DOHH2 (cell line): Measurements from ENCODE around the gene CPN1.

Source experiments
- EZH2phosphoT487 ChIP-seq: fragments of 200-600 bp; sonication (generic); IDR thresholded peaks from 2 replicates; pipeline ENCODE4 v1.6.1; 2017; ENCODE audit warnings: borderline replicate concordance, mild to moderate bottlenecking, antibody characterized with exemption, low read length, moderate library complexity, mixed read lengths
- TF ChIP-seq, protein P1 (sequence below): fragments of 200-600 bp; sonication (generic); IDR thresholded peaks from one replicate; pipeline ENCODE4 v1.5.1; 2014; ENCODE audit warnings: antibody characterized with exemption, mild to moderate bottlenecking, low read depth, low read length; ENCODE audit not compliant: poor library complexity, severe bottlenecking

DNA sequence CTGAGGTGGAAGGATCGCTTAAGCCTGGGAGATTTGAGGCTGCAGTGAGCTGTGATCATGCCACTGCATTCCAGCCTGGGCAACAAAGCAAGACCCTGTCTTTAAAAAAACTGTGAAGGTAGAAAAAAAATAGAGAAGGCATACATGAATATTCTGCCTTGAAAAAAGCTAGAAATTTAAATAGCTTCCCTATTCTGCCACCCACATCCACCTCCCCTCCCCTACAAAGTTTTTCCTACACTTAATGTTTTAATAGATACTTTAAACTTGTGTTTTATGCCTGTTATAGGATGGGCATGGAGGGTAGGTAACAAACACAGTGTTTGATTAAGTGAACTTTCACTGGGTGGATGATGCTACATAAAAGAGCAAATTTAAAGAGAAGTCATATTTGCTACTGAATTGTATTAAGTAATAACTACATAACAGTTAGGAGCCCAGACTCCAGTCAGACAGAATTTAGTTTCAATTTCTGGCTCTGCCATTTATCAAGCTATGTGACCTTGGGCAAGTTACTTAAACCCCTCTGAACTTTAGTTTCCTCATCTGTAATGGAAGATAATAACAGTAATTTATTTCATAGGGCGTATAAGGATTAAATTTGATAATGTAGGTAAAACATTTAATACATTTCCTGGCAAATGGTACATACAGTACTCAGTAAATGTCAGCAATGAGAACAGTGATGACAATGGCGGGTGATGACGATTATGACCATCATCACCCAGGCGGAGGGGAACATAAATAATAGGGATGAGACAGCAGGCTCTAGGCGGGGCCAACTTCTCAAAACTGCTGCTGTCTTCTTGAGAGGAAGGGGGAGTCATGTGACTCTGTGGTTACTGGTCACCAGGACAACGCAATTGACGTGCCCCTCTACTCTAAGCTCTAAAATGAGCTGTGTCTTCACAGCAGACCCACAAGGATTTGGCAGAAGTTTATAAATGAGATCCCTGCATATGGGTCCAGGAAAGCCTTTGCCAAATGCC, 87.7 kb downstream of the CPN1 start:
- TF ChIP-seq, protein P1, sequence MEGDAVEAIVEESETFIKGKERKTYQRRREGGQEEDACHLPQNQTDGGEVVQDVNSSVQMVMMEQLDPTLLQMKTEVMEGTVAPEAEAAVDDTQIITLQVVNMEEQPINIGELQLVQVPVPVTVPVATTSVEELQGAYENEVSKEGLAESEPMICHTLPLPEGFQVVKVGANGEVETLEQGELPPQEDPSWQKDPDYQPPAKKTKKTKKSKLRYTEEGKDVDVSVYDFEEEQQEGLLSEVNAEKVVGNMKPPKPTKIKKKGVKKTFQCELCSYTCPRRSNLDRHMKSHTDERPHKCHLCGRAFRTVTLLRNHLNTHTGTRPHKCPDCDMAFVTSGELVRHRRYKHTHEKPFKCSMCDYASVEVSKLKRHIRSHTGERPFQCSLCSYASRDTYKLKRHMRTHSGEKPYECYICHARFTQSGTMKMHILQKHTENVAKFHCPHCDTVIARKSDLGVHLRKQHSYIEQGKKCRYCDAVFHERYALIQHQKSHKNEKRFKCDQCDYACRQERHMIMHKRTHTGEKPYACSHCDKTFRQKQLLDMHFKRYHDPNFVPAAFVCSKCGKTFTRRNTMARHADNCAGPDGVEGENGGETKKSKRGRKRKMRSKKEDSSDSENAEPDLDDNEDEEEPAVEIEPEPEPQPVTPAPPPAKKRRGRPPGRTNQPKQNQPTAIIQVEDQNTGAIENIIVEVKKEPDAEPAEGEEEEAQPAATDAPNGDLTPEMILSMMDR: no peak
- TF ChIP-seq EZH2phosphoT487: no peak
